Erythroblast (primary cell): ENCODE data around the gene NDUFA13.

ENCODE experiments used
- GATA1 ChIP-seq: IDR thresholded peaks from 2 replicates; pipeline ENCODE4 v1.6.1; 2011; ENCODE audit warnings: low read depth, mild to moderate bottlenecking, control low read depth, low read length, moderate library complexity
- POLR2A ChIP-seq: IDR thresholded peaks from 2 replicates; pipeline ENCODE4 v1.6.1; 2011; ENCODE audit warnings: mild to moderate bottlenecking, low read length

DNA sequence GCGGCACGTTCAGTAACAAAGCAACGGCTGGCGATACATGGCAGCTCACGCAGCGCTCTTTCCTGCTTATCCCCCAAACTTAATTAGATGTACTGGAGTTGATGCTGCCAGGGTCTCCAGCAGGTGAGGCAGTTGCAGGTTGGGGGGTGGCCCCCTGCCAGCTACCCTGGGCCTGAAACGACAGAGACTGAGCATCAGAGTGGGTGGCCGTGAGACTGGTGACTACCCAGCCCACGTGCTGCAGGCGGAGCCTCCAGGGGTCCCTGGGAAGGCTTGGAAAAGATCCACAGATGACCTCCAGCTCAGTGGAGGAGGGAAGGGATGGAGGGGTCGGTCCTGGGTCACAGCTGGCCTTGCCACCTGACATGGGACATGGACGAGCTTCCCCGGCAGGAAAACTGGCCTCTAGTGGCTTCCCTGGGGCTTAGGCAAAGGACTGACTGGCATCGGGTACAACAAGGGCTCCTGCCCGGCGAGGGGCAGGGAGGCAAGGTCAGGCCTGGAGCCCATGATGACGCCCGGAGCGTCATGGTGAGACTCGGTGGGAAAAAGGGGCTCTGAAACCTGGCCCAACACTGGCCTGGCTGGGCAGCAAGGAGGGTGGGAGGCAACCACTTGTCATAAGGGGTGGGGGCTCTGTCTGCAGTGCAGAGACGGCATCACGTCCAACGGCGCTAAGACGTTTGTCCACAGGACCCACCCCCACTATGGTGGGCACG is 46.1 kb downstream of the NDUFA13 start:
- TF ChIP-seq POLR2A (no peak), GATA1 (no peak)
